Stimulated activated naive CD8-positive, alpha-beta T cell treated with anti-CD3 and anti-CD28 coated beads, Interleukin-15, Interleukin-2, amounts not matched to agents 100 ng/mL and 50 ng/mL, for 24 hours (primary cell): ENCODE measurements around the gene SYN1.

Experiments used
- H3K27ac Mint-ChIP-seq: one replicate; pipeline ENCODE4 v1.8.0; 2021; ENCODE audit warnings: mild to moderate bottlenecking, mixed read lengths
- H3K27me3 Mint-ChIP-seq: one replicate; pipeline ENCODE4 v1.8.0; 2021; ENCODE audit warnings: mixed read lengths
- H3K36me3 Mint-ChIP-seq: one replicate; pipeline ENCODE4 v1.8.0; 2021; ENCODE audit warnings: low read depth, mixed read lengths
- H3K4me1 Mint-ChIP-seq: one replicate; pipeline ENCODE4 v1.8.0; 2021; ENCODE audit warnings: low read depth, mixed read lengths
- H3K4me3 Mint-ChIP-seq: one replicate; pipeline ENCODE4 v1.8.0; 2021; ENCODE audit warnings: mild to moderate bottlenecking, mixed read lengths
- H3K9me3 Mint-ChIP-seq: one replicate; pipeline ENCODE4 v1.8.0; 2021; ENCODE audit warnings: mixed read lengths

The SYN1 gene

GRCh38 chrX:47560934-47561658 lies 58.6 kb downstream of the SYN1 start, which contains the start of gene ARAF:
TSS of gene ARAF (plus strand) at chrX:47561205. CDS start at chrX:47562968, 1,763 bp downstream.
- peak within 1 kb of the TSS; percentile 92 for H3K27ac Mint-ChIP-seq
- no peaks in the 10 kb centered on the region for H3K9me3 Mint-ChIP-seq
- H3K4me3 Mint-ChIP-seq = peak within 1 kb of the TSS; percentile 90
- H3K27me3 Mint-ChIP-seq = no peaks in the 10 kb centered on the region
- H3K36me3 Mint-ChIP-seq = peaks cover 16% of the 10 kb centered on the region
- peaks cover 45% of the 10 kb centered on the region for H3K4me1 Mint-ChIP-seq

GRCh38 chrX:47560179-47560933 lies 59.3 kb downstream of the SYN1 start:
- Mint-ChIP-seq H3K9me3 (no peaks in the 10 kb centered on the region), H3K36me3 (peaks cover 16% of the 10 kb centered on the region)

GRCh38 chrX:47558436-47558835 lies 61.2 kb downstream of the SYN1 start:
- Mint-ChIP-seq H3K4me3 (no peak overlapping the region), H3K36me3 (peaks cover 3% of the 10 kb centered on the region), H3K4me1 (peaks cover 33% of the 10 kb centered on the region), H3K27me3 (no peaks in the 10 kb centered on the region), H3K9me3 (no peaks in the 10 kb centered on the region), H3K27ac (no peak overlapping the region)

More at GRCh38 chrX:47560179-47560933, 59.3 kb downstream of the SYN1 start:
- no peaks in the 10 kb centered on the region for H3K27me3 Mint-ChIP-seq
- peak overlapping the region; percentile 92 for H3K27ac Mint-ChIP-seq
- peaks cover 49% of the 10 kb centered on the region for H3K4me1 Mint-ChIP-seq
- H3K4me3 Mint-ChIP-seq = peak overlapping the region; percentile 90

- Mint-ChIP-seq H3K4me1 (peaks cover 22% of the 10 kb centered on the region), H3K9me3 (no peaks in the 10 kb centered on the region), H3K36me3 (no peaks in the 10 kb centered on the region), H3K27me3 (no peaks in the 10 kb centered on the region), H3K27ac (peak overlapping the region; percentile 89), H3K4me3 (peak overlapping the region; percentile 84)
Measured at GRCh38 chrX:47556045-47556623, 63.5 kb downstream of the SYN1 start.

GRCh38 chrX:47543496-47543895 lies 76.2 kb downstream of the SYN1 start:
- H3K27me3 Mint-ChIP-seq = no peaks in the 10 kb centered on the region
- no peaks in the 10 kb centered on the region for H3K9me3 Mint-ChIP-seq
- H3K36me3 Mint-ChIP-seq = no peaks in the 10 kb centered on the region
- H3K27ac Mint-ChIP-seq = no peak overlapping the region
- peaks cover 4% of the 10 kb centered on the region for H3K4me1 Mint-ChIP-seq
- no peak overlapping the region for H3K4me3 Mint-ChIP-seq

- H3K9me3 Mint-ChIP-seq = no peaks in the 10 kb centered on the region
- no peak overlapping the region for H3K27ac Mint-ChIP-seq
- no peak overlapping the region for H3K4me3 Mint-ChIP-seq
- H3K27me3 Mint-ChIP-seq = no peaks in the 10 kb centered on the region
- peaks cover 4% of the 10 kb centered on the region for H3K4me1 Mint-ChIP-seq
- H3K36me3 Mint-ChIP-seq = no peaks in the 10 kb centered on the region
Measured at GRCh38 chrX:47540754-47541538, 78.7 kb downstream of the SYN1 start.

GRCh38 chrX:47539860-47540259 lies 79.8 kb downstream of the SYN1 start:
- Mint-ChIP-seq H3K4me3 (no peak overlapping the region), H3K27ac (no peak overlapping the region), H3K27me3 (no peaks in the 10 kb centered on the region), H3K4me1 (peaks cover 4% of the 10 kb centered on the region), H3K9me3 (no peaks in the 10 kb centered on the region), H3K36me3 (no peaks in the 10 kb centered on the region)

- no peak overlapping the region for H3K4me3 Mint-ChIP-seq
- no peaks in the 10 kb centered on the region for H3K4me1 Mint-ChIP-seq
- no peaks in the 10 kb centered on the region for H3K36me3 Mint-ChIP-seq
Measured at GRCh38 chrX:47530049-47530448, 89.6 kb downstream of the SYN1 start.

GRCh38 chrX:47529548-47529947 lies 90.1 kb downstream of the SYN1 start:
- no peaks in the 10 kb centered on the region for H3K4me1 Mint-ChIP-seq
- no peaks in the 10 kb centered on the region for H3K36me3 Mint-ChIP-seq
- no peaks in the 10 kb centered on the region for H3K9me3 Mint-ChIP-seq
- no peak overlapping the region for H3K4me3 Mint-ChIP-seq
- no peaks in the 10 kb centered on the region for H3K27me3 Mint-ChIP-seq
- no peak overlapping the region for H3K27ac Mint-ChIP-seq

More at GRCh38 chrX:47530049-47530448, 89.6 kb downstream of the SYN1 start:
- H3K27ac Mint-ChIP-seq = no peak overlapping the region
- H3K27me3 Mint-ChIP-seq = no peaks in the 10 kb centered on the region
- no peaks in the 10 kb centered on the region for H3K9me3 Mint-ChIP-seq

- no peaks in the 10 kb centered on the region for H3K9me3 Mint-ChIP-seq
- H3K4me1 Mint-ChIP-seq = no peaks in the 10 kb centered on the region
Measured at GRCh38 chrX:47523713-47524166, 95.9 kb downstream of the SYN1 start.

GRCh38 chrX:47523297-47523696 lies 96.4 kb downstream of the SYN1 start:
- Mint-ChIP-seq H3K4me3 (peak overlapping the region; percentile 72), H3K27me3 (no peaks in the 10 kb centered on the region), H3K9me3 (no peaks in the 10 kb centered on the region), H3K36me3 (no peaks in the 10 kb centered on the region), H3K27ac (no peak overlapping the region), H3K4me1 (no peaks in the 10 kb centered on the region)

More at GRCh38 chrX:47523713-47524166, 95.9 kb downstream of the SYN1 start:
- H3K36me3 Mint-ChIP-seq = no peaks in the 10 kb centered on the region
- H3K27me3 Mint-ChIP-seq = no peaks in the 10 kb centered on the region
- peak overlapping the region; percentile 59 for H3K4me3 Mint-ChIP-seq
- H3K27ac Mint-ChIP-seq = no peak overlapping the region
